Stimulated activated CD4-positive, alpha-beta T cell treated with anti-CD3 and anti-CD28 coated beads, Interleukin-2, amount 100 ng/mL, for 4 hours (primary cell): ENCODE results near the gene MMAB.

Experiments used
- DNase-seq: peaks from one replicate; pipeline ENCODE4 v3.0.0-alpha.2; 2020; ENCODE audit warnings: low read depth

Gene MMAB

GRCh38 chr12:109573029-109573913 is at the start of gene MMAB, which contains the start of gene MVK:
Gene MMAB, minus strand, starts transcription at chr12:109573504. Its CDS starts 24 bp downstream, at chr12:109573480.
Gene MVK, plus strand, starts transcription at chr12:109573794. Its CDS starts 1,029 bp downstream, at chr12:109574823.
- peak; percentile 98 for DNase-seq

DNA sequence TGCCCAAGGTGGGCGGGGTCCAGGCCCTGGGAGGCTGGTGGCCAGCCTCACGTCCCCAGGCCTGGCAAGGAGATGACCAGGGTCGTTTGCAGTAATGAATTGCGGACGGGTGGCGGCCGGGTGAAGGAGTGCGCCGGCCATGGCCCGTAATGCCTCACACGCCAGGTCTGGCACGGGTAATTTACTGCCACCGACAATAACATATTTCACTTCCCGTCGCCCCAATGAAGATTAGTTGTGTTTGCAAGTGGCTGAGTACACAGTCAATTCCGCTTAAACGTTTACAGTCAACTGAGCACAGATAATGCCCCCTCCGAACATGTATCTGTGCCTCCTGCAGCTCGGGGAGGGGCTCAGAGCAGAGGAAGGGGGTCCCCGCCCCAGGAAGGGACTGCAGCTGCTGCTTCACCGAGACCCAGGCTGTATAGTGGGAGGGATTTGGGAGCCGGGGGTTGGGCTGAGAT is 48.6 kb upstream of the MMAB start:
- no peak for DNase-seq

DNA sequence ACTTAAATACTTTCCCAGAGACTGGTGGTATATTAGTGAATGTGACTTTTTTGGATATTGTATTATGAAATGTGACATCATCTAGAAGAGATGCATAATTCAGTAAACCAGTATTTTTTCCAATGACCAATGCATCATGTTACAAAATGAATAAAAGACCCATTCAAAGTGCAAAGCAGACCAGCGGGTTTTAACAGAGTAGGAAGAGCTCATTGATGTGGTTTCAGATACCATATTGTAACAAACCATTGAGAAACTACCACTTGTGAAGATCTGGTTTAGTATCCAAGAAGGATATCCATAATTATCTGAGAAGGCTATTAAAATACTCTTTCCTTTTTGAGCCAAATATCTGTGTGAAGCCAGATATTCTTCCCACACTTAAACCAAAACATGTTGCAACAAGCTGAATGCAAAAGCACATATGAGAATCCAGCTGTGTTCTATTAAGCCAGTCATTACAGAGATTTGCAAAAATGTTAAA is 47.9 kb upstream of the MMAB start:
- no peak for DNase-seq

- DNase-seq, result no peak
Observed at GRCh38 chr12:109619002-109619604, 45.8 kb upstream of the MMAB start.

DNA sequence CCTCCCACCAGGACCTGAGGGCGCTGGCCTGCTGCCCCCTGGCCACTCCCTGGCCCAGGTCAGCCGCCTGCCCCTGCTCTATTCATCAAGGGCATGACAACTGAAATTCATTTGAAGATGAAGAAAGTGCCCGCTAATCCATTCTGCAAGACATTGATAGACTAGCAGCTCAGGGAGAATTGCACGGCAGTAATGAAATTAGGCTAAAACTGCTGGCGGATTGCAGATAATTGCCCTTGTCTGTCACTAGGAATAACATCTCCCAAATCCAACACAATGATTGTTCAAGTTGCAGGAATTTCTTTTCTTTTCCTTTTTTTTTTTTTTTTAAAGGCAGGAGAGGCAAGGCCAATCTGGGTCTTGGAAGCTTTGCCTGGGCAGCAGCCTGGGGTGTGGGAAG is 44.8 kb upstream of the MMAB start:
- DNase-seq, result no peak

- no peak for DNase-seq
Observed at GRCh38 chr12:109617491-109617890, 44.2 kb upstream of the MMAB start.

- no peak for DNase-seq
Observed at GRCh38 chr12:109615556-109616229, 42.4 kb upstream of the MMAB start.

DNA sequence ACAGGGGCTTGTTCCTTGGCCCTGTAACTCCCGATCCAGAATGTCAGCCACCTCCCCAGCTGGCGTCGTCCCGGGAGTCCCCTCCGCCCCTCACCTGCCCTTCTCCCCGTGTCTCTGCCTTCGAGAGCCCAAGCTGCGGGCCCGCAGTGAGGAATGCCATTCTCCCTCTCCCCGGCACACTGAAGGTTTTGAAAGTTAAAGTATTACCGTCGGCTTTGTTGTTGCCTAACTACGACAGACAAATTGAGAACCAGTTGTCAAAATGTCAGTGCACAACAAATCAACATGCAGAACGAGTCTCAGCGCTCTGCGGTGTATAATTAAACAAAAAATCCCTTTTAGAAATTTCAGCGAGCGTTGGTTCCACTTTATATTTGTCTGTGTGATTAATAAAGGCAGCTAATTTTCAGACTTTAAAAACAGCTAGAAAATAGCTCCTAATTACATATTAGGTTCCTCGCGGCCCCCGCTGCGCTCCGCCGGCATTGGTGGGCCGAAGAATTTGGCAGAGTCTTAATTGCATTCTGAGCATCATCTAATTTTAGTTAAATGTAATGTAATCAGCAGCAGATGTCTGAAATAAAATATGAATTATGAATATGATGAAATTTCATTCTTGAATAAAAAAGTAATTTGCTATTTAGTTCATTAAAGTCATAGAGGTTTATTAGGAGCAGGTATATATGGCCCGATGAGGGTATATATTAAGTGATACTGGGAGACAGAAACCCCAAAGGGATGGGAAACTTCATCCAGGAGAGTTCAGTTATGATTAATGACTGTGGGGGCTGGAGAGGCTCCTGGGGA is 40.5 kb upstream of the MMAB start:
- DNase-seq, result no peak

GRCh38 chr12:109612975-109613502 is 39.7 kb upstream of the MMAB start:
- DNase-seq, result no peak

GRCh38 chr12:109612003-109612402 is 38.7 kb upstream of the MMAB start:
- DNase-seq, result no peak

GRCh38 chr12:109611223-109611622 is 37.9 kb upstream of the MMAB start:
- no peak for DNase-seq

DNA sequence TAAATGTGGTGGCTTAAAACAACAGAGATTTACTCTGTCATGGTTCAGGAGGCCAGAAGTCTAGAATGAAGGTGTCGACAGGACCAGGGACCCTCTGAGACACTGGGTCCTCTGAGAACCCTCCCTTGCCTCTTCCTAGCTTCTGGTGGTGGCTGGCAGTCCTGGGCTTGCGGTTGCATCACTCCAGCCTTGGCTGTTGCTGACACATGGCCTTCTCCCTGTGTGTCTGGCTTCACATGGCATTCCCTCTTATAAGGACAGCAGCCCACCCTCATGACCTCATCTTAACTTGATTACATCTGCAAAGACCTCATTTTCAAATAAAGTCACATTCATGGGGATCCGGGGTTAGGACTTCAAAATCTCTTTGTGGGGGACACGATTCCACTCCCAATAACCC is 37.2 kb upstream of the MMAB start:
- DNase-seq, result no peak

GRCh38 chr12:109609342-109609741 is 36.0 kb upstream of the MMAB start:
- DNase-seq, result no peak

- no peak for DNase-seq
Observed at GRCh38 chr12:109608793-109609192, 35.5 kb upstream of the MMAB start.

- DNase-seq, result no peak
Observed at GRCh38 chr12:109608270-109608669, 35.0 kb upstream of the MMAB start.

- DNase-seq, result no peak
Observed at GRCh38 chr12:109607618-109608017, 34.3 kb upstream of the MMAB start.

GRCh38 chr12:109606320-109607028 is 33.2 kb upstream of the MMAB start:
- no peak for DNase-seq

DNA sequence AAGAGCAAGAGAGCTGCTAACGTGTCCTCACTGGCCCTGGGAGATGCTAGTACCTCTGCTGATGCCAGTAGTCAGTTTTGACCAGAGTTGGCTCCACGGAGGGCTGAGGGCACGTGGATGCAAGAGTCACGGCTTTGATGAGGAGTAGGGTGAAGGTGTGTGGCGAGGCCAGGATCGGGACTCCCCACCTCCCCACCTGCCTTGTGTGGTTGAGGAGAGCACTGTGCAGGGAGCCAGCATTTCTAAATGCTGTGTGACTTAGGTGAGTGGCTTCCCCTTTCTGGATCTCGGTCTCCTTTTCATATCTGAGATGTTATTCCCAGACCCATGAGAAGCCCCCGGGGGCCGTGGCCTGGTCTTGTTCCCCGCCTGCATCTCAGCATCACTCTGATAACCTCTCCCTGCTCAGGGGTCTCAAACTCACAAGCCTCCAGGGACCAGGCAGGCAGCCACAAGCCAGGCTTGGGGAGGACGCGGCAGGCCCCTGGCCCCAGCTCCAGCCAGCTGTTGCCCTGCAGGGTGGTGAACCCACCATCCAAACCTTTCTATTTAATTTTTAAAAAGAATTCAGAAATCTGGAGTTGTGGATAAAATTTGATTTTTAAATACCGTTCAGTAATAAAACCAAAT is 32.4 kb upstream of the MMAB start:
- DNase-seq, result no peak

GRCh38 chr12:109605016-109605415 is 31.7 kb upstream of the MMAB start:
- no peak for DNase-seq

GRCh38 chr12:109604132-109604585 is 30.9 kb upstream of the MMAB start:
- no peak for DNase-seq
